ENCODE results near the gene THAP8. TPM values are rescaled to one million over a fixed set of nuclear protein-coding genes. Genes with fewer than 3 reads are reported as not detected.

THAP8 gene
- total RNA-seq, 4 donors from 2014 or later = 5.7 to 20.4 (median 10.9) TPM

Other genes with a start within 250 kb of the THAP8 start
- not detected for gene PRODH2, start 241.4 kb downstream of the THAP8 start, total RNA-seq
- not detected for gene NPHS1, start 201.8 kb downstream of the THAP8 start, total RNA-seq
- not detected for gene KIRREL2, start 197.4 kb downstream of the THAP8 start, total RNA-seq
- 1 to 10 TPM in 2 of 4 donors, under 1 TPM in 2; 0.64 to 1.6 (median 0.96) TPM for gene APLP1, start 185.7 kb downstream of the THAP8 start, total RNA-seq
- 10 to 100 TPM in 1 of 4 donors, 1 to 10 TPM in 3; 3.7 to 15.7 (median 6.9) TPM for gene NFKBID, start 153.7 kb downstream of the THAP8 start, total RNA-seq
- 1 to 10 TPM in 1 of 4 donors, not detected in 3; 8.3 TPM for gene HCST, start 151.8 kb downstream of the THAP8 start, total RNA-seq
- 10 to 100 TPM; 12.4 to 29.4 (median 15.6) TPM for gene TYROBP, start 146.0 kb downstream of the THAP8 start, total RNA-seq
- 10 to 100 TPM; 10.9 to 18.3 (median 12.8) TPM for gene LRFN3, start 117.9 kb downstream of the THAP8 start, total RNA-seq
- 10 to 100 TPM; 21.6 to 29.6 (median 27.5) TPM for gene SDHAF1, start 59.1 kb downstream of the THAP8 start, total RNA-seq
- 1 to 10 TPM in 3 of 4 donors, under 1 TPM in 1; 0.42 to 3.0 (median 1.8) TPM for gene SYNE4, start 45.5 kb downstream of the THAP8 start, total RNA-seq
- 10 to 100 TPM; 21.1 to 33.2 (median 24.9) TPM for gene ALKBH6, start 40.1 kb downstream of the THAP8 start, total RNA-seq
- 1 to 10 TPM; 2.2 to 3.0 (median 2.7) TPM for gene CLIP3, start 21.4 kb downstream of the THAP8 start, total RNA-seq
- gene WDR62, start 612 bp upstream of the THAP8 start, total RNA-seq = 1 to 10 TPM; 1.4 to 3.7 (median 1.8) TPM
- not detected for gene OVOL3, start 56.9 kb upstream of the THAP8 start, total RNA-seq
- gene POLR2I, start 60.6 kb upstream of the THAP8 start, total RNA-seq = 10 to 100 TPM; 21.8 to 57.5 (median 31.3) TPM
- gene TBCB, start 61.2 kb upstream of the THAP8 start, total RNA-seq = 100 to 1,000 TPM in 1 of 4 donors, 10 to 100 TPM in 3; 63.2 to 117 (median 90.5) TPM
- 10 to 100 TPM; 60.2 to 95.5 (median 79.2) TPM for gene CAPNS1, start 85.8 kb upstream of the THAP8 start, total RNA-seq
- gene COX7A1, start 98.2 kb upstream of the THAP8 start, total RNA-seq = 10 to 100 TPM in 2 of 4 donors, 1 to 10 TPM in 2; 5.6 to 17.1 (median 11.4) TPM
- gene ZNF565, start 160.4 kb upstream of the THAP8 start, total RNA-seq = 1 to 10 TPM; 3.6 to 9.8 (median 6.2) TPM
- 10 to 100 TPM; 60.2 to 70.4 (median 64.3) TPM for gene ZNF146, start 160.8 kb upstream of the THAP8 start, total RNA-seq

All from suprapubic skin (tissue), 4 donors.